Caco-2 (cell line): Measurements from ENCODE around the gene ARAP1. TPM values are rescaled to one million over a fixed set of nuclear protein-coding genes. Genes with fewer than 3 reads are reported as not detected.
A peak's percentile ranks its signal among the peaks of the same experiment; 100 is the strongest.

Experiments
- BruUV-seq: library from RNA; stranded (reverse); fragments of 400-500 nt; replicated peaks from 2 replicates; lab custom pipeline; 2021; lab: Mats Ljungman, UMichigan
- CTCF ChIA-PET: fragments of 300-600 bp; sonication (Branson Sonifier 250); formaldehyde crosslinking; loops from one replicate; lab custom pipeline; 2022; ENCODE audit warnings: antibody characterized with exemption; lab: Charles Lee
- POLR2A ChIA-PET: fragments of 300-600 bp; sonication (Branson Sonifier 250); formaldehyde crosslinking; loops from one replicate; lab custom pipeline; 2022; ENCODE audit warnings: antibody characterized with exemption; lab: Charles Lee
- DNase-seq, 2 experiments: peaks; one replicate each; pipeline versions ENCODE4 v3.0.0 to v3.0.0-alpha.2; 2020 to 2022
- H3K27me3 ChIP-seq: replicated peaks from 2 replicates; pipeline ENCODE4 v1.6.0; 2011; ENCODE audit warnings: low read length; ENCODE audit not compliant: control insufficient read depth, insufficient read depth
- H3K36me3 ChIP-seq: 2 replicates; pipeline ENCODE4 v1.5.1; 2011; ENCODE audit warnings: low read length; ENCODE audit not compliant: control insufficient read depth, insufficient read depth
- H3K4me1 ChIP-seq: fragments of 250-450 bp; sonication (Bioruptor Pico); 2 replicates; pipeline ENCODE4 v1.5.1; 2020; ENCODE audit warnings: mild to moderate bottlenecking
- H3K4me3 ChIP-seq: 2 replicates; pipeline ENCODE4 v1.5.1; 2011; ENCODE audit warnings: low read depth, mild to moderate bottlenecking, control low read depth, low read length
- H3K9me3 ChIP-seq: fragments of 250-450 bp; sonication (Bioruptor Pico); 2 replicates; pipeline ENCODE4 v1.5.1; 2020; ENCODE audit warnings: mild to moderate bottlenecking, moderate library complexity
- H3K27ac Mint-ChIP-seq: one replicate; pipeline ENCODE4 v1.8.0; 2022; ENCODE audit warnings: mixed read lengths; ENCODE audit not compliant: unreplicated experiment
- H3K27me3 Mint-ChIP-seq: one replicate; pipeline ENCODE4 v1.8.0; 2022; ENCODE audit warnings: mixed read lengths; ENCODE audit not compliant: insufficient read depth, unreplicated experiment
- H3K36me3 Mint-ChIP-seq: one replicate; pipeline ENCODE4 v1.8.0; 2022; ENCODE audit warnings: mild to moderate bottlenecking, mixed read lengths; ENCODE audit not compliant: insufficient read depth, unreplicated experiment
- H3K4me1 Mint-ChIP-seq: one replicate; pipeline ENCODE4 v1.8.0; 2022; ENCODE audit warnings: low read depth, mixed read lengths; ENCODE audit not compliant: unreplicated experiment
- H3K4me3 Mint-ChIP-seq: one replicate; pipeline ENCODE4 v1.8.0; 2022; ENCODE audit warnings: mild to moderate bottlenecking, moderate library complexity, mixed read lengths; ENCODE audit not compliant: unreplicated experiment
- H3K9me3 Mint-ChIP-seq: one replicate; pipeline ENCODE4 v1.8.0; 2022; ENCODE audit warnings: mixed read lengths; ENCODE audit not compliant: unreplicated experiment
- CTCF ChIP-seq, 2 experiments: fragments of 200-600 bp in 1 of 2; IDR thresholded peaks; 1 replicate in 1 of 2; 2 replicates in 1 of 2; pipeline versions ENCODE4 v1.5.1 to v1.8.0; 2011 to 2022; ENCODE audit warnings: antibody characterized with exemption in 1 of 2, control low read depth in 1 of 2, inconsistent platforms in 1 of 2, low read depth in 1 of 2, low read length in 1 of 2, mild to moderate bottlenecking in 1 of 2, moderate library complexity in 1 of 2; ENCODE audit not compliant: insufficient read depth in 1 of 2, severe bottlenecking in 1 of 2, unreplicated experiment in 1 of 2
- intact Hi-C: fragments of 100-400 bp; cut with micrococcal nuclease; formaldehyde crosslinking; loops from one replicate; pipeline ENCODE4 v1.10.0; 2022; ENCODE audit not compliant: unreplicated experiment
- total RNA-seq: library from RNA; stranded (reverse); gene quantifications from 2 replicates; pipeline ENCODE4 v1.2.3, GENCODE V29; 2022

ARAP1 gene
- total RNA-seq, 1 experiment from 2014 or later, result 87.1 TPM

- peak in 1 of 2 experiments; percentile 35 for TF ChIP-seq CTCF (IDR thresholded peaks at IDR 0.05; ENCODE audit: insufficient read depth in 1 of 2, low read depth in 1 of 2, low read length in 1 of 2, severe bottlenecking in 1 of 2, unreplicated experiment in 1 of 2)
- H3K36me3 ChIP-seq, result peaks cover 17% of the 10 kb centered on the region
- Mint-ChIP-seq H3K36me3 (peaks cover 89% of the 10 kb centered on the region), H3K4me1 (peaks cover 51% of the 10 kb centered on the region), H3K9me3 (no peaks in the 10 kb centered on the region), H3K27me3 (no peaks in the 10 kb centered on the region), H3K4me3 (peak overlapping the region; percentile 89), H3K27ac (peak overlapping the region; percentile 94)
- ChIA-PET CTCF (interaction anchor here (0.7 to 1.9 kb wide), 4 partner anchors 17 to 44 kb away, joined by 3 to 8 read pairs (median 4); partner anchors contain the start of gene STARD10), POLR2A (interaction anchor here (1.0 to 1.4 kb wide), 2 partner anchors 33 to 54 kb away, joined by 7 to 10 read pairs; no protein-coding TSS in a partner anchor)
- intact Hi-C loops, result loop anchor here (1.0 to 2.0 kb wide), 2 partner anchors 33 to 69 kb away; no protein-coding TSS in a partner anchor
- DNase-seq, result peak; percentile 45 to 50
- H3K9me3 ChIP-seq, result no peaks in the 10 kb centered on the region
- TSS peak; percentile 65 for BruUV-seq
- H3K4me1 ChIP-seq, result peaks cover 29% of the 10 kb centered on the region
- H3K27me3 ChIP-seq, result no peaks in the 10 kb centered on the region
- no peak overlapping the region for H3K4me3 ChIP-seq
These were observed 1.3 kb upstream of the ARAP1 start for GRCh38 chr11:72753341-72754148.

GRCh38 chr11:72751116-72752087, 806 bp downstream of the ARAP1 start:
- Histone ChIP-seq H3K4me3 (peak overlapping the region; percentile 75), H3K27me3 (no peaks in the 10 kb centered on the region), H3K36me3 (peaks cover 10% of the 10 kb centered on the region), H3K4me1 (peaks cover 30% of the 10 kb centered on the region), H3K9me3 (no peaks in the 10 kb centered on the region)
- CTCF ChIA-PET, result interaction anchor here (0.9 to 1.3 kb wide), 4 partner anchors 13 to 62 kb away, joined by 3 to 6 read pairs (median 4); partner anchors contain the start of gene STARD10
- H3K36me3 Mint-ChIP-seq, result peaks cover 68% of the 10 kb centered on the region
- no peak for TF ChIP-seq CTCF (IDR thresholded peaks at IDR 0.05; ENCODE audit: insufficient read depth in 1 of 2, low read depth in 1 of 2, low read length in 1 of 2, severe bottlenecking in 1 of 2, unreplicated experiment in 1 of 2)
- BruUV-seq, result TSS peak; percentile 25
- peak; percentile 40 to 74 for DNase-seq
- intact Hi-C loops, result loop anchor here (1.0 to 2.0 kb wide), 4 partner anchors 26 to 71 kb away; no protein-coding TSS in a partner anchor
- peak overlapping the region; percentile 94 for H3K27ac Mint-ChIP-seq
- POLR2A ChIA-PET, result interaction anchor here (0.6 kb wide), 1 partner anchor 30 kb away, joined by 3 read pairs; no protein-coding TSS in a partner anchor
- H3K4me1 Mint-ChIP-seq, result peaks cover 51% of the 10 kb centered on the region
- peak overlapping the region; percentile 89 for H3K4me3 Mint-ChIP-seq
- H3K9me3 Mint-ChIP-seq, result no peaks in the 10 kb centered on the region
- H3K27me3 Mint-ChIP-seq, result no peaks in the 10 kb centered on the region
